ENCODE data around the gene ITPR1. TPM values are rescaled to one million over a fixed set of nuclear protein-coding genes. Genes with fewer than 3 reads are reported as not detected.

Gene ITPR1
- polyA plus RNA-seq, 2 of the 4 experiments (the other 2 are of a cell fraction) = 2.8 to 9.6 TPM

DNA sequence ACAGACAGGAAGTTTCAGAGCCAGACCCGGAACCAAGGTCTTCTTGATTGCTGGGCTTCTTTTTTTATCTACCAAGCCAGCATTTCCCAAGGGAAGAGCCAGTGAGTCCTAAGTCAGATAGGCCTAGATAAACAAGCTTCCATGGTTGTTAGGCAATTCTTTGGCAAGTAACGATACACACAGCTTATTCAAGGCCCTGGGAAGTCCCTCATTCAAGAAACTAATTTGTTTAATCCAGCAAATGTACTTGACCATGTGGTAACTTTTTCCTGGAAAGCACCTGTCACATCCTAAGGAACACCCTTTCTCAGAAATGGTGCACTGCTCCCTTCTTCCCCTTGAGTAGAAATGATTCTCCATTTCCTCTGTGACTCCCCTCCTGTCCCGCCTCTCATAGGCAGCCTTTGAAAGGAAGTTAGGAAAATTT lies 209.9 kb downstream of the ITPR1 start:
- CTCF ChIA-PET = interaction anchor here (0.9 to 4.9 kb wide), 3 partner anchors 8 to 122 kb away, joined by 3 to 33 read pairs (median 3); no protein-coding TSS in a partner anchor
- POLR2A ChIA-PET = no interaction called here
- FAIRE-seq = no peak
- no peak overlapping the region for H3K4me3 ChIP-seq
- H3K4me2 ChIP-seq = no peak overlapping the region
- no peak for ATAC-seq
- H3K27ac ChIP-seq = no peak overlapping the region
- DNase-seq (ENCODE audit: low read depth in 1 of 2, low spot score in 1 of 2) = no peak
- 78% methylated on average over 3 of the region's 3 CpGs for WGBS (ENCODE audit: missing lambda C conversion rate)
- no peaks in the 10 kb centered on the region for H3K4me1 ChIP-seq
- TF ChIP-seq MAFK (IDR thresholded peaks at IDR 0.05; ENCODE audit: partially characterized antibody) (no peak), ZC3H11A (IDR thresholded peaks at IDR 0.05) (no peak), SMC3 (IDR thresholded peaks at IDR 0.05) (no peak), CBX8 (IDR thresholded peaks at IDR 0.05) (no peak), PHF8 (IDR thresholded peaks at IDR 0.05; ENCODE audit: borderline replicate concordance, low read depth) (no peak), CBX2 (IDR thresholded peaks at IDR 0.05; ENCODE audit: borderline replicate concordance, low read depth) (no peak), FOXS1 (CRISPR knock-in tag; IDR thresholded peaks at IDR 0.05) (no peak), HOXA7 (CRISPR knock-in tag; IDR thresholded peaks at IDR 0.05) (no peak), RARB (CRISPR knock-in tag; IDR thresholded peaks at IDR 0.05) (no peak), RAD21 (conservative IDR thresholded peaks at IDR 0.05 in 1 of 2, IDR thresholded peaks at IDR 0.05 in 1 of 2) (no peak)
- TF ChIP-seq, protein P1, sequence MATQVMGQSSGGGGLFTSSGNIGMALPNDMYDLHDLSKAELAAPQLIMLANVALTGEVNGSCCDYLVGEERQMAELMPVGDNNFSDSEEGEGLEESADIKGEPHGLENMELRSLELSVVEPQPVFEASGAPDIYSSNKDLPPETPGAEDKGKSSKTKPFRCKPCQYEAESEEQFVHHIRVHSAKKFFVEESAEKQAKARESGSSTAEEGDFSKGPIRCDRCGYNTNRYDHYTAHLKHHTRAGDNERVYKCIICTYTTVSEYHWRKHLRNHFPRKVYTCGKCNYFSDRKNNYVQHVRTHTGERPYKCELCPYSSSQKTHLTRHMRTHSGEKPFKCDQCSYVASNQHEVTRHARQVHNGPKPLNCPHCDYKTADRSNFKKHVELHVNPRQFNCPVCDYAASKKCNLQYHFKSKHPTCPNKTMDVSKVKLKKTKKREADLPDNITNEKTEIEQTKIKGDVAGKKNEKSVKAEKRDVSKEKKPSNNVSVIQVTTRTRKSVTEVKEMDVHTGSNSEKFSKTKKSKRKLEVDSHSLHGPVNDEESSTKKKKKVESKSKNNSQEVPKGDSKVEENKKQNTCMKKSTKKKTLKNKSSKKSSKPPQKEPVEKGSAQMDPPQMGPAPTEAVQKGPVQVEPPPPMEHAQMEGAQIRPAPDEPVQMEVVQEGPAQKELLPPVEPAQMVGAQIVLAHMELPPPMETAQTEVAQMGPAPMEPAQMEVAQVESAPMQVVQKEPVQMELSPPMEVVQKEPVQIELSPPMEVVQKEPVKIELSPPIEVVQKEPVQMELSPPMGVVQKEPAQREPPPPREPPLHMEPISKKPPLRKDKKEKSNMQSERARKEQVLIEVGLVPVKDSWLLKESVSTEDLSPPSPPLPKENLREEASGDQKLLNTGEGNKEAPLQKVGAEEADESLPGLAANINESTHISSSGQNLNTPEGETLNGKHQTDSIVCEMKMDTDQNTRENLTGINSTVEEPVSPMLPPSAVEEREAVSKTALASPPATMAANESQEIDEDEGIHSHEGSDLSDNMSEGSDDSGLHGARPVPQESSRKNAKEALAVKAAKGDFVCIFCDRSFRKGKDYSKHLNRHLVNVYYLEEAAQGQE (IDR thresholded peaks at IDR 0.05) = no peak
- TF ChIP-seq, protein P2, sequence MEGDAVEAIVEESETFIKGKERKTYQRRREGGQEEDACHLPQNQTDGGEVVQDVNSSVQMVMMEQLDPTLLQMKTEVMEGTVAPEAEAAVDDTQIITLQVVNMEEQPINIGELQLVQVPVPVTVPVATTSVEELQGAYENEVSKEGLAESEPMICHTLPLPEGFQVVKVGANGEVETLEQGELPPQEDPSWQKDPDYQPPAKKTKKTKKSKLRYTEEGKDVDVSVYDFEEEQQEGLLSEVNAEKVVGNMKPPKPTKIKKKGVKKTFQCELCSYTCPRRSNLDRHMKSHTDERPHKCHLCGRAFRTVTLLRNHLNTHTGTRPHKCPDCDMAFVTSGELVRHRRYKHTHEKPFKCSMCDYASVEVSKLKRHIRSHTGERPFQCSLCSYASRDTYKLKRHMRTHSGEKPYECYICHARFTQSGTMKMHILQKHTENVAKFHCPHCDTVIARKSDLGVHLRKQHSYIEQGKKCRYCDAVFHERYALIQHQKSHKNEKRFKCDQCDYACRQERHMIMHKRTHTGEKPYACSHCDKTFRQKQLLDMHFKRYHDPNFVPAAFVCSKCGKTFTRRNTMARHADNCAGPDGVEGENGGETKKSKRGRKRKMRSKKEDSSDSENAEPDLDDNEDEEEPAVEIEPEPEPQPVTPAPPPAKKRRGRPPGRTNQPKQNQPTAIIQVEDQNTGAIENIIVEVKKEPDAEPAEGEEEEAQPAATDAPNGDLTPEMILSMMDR (IDR thresholded peaks at IDR 0.05) = no peak
- TF ChIP-seq, protein P3, sequence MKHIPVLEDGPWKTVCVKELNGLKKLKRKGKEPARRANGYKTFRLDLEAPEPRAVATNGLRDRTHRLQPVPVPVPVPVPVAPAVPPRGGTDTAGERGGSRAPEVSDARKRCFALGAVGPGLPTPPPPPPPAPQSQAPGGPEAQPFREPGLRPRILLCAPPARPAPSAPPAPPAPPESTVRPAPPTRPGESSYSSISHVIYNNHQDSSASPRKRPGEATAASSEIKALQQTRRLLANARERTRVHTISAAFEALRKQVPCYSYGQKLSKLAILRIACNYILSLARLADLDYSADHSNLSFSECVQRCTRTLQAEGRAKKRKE (CRISPR knock-in tag; IDR thresholded peaks at IDR 0.05; ENCODE audit: low read depth) = no peak
- TF ChIP-seq, protein P4, sequence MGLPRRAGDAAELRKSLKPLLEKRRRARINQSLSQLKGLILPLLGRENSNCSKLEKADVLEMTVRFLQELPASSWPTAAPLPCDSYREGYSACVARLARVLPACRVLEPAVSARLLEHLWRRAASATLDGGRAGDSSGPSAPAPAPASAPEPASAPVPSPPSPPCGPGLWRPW (IDR thresholded peaks at IDR 0.05) = no peak
- H3K9me3 ChIP-seq = no peaks in the 10 kb centered on the region

DNA sequence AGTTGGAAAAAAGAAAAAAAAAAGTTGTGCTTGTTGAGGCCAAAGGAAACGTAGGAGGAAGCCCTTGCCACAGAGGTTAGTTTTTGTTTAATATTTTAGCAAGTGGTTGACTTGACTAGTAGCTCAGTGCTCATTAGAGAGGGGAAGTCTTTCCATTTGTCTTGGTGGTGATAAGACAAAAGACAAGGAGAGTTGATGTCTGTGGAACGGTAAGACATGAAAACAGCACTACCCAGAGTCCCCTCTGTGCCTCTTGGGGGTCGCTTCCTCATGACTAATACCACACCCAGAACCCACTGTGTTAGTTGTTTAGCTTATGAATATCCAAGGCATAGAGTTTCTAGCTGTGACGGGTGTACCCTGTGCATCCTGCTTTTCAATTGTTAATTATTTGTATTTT lies 211.4 kb downstream of the ITPR1 start:
- TF ChIP-seq CEBPB (IDR thresholded peaks at IDR 0.05) (no peak), JUNB (IDR thresholded peaks at IDR 0.05) (no peak), MYC (IDR thresholded peaks at IDR 0.05; ENCODE audit: borderline replicate concordance, low read length) (no peak), NR3C1 (IDR thresholded peaks at IDR 0.05) (no peak)
- TF ChIP-seq, protein P2 (IDR thresholded peaks at IDR 0.05) = no peak
- TF ChIP-seq, protein P5, sequence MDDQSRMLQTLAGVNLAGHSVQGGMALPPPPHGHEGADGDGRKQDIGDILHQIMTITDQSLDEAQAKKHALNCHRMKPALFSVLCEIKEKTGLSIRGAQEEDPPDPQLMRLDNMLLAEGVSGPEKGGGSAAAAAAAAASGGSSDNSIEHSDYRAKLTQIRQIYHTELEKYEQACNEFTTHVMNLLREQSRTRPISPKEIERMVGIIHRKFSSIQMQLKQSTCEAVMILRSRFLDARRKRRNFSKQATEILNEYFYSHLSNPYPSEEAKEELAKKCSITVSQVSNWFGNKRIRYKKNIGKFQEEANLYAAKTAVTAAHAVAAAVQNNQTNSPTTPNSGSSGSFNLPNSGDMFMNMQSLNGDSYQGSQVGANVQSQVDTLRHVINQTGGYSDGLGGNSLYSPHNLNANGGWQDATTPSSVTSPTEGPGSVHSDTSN (IDR thresholded peaks at IDR 0.05) = no peak
- H3K4me2 ChIP-seq = no peak overlapping the region
- ATAC-seq (no peak), DNase-seq (ENCODE audit: low read depth in 1 of 2, low spot score in 1 of 2) (no peak), FAIRE-seq (no peak)
- 70% methylated on average over 4 of the region's 4 CpGs for WGBS (ENCODE audit: missing lambda C conversion rate)
- ChIA-PET CTCF (interaction anchor here (1.0 to 1.5 kb wide), 2 partner anchors 48 to 272 kb away, joined by 3 to 4 read pairs; no protein-coding TSS in a partner anchor), POLR2A (no interaction called here)
- H3K4me3 ChIP-seq = no peak overlapping the region
- H3K4me1 ChIP-seq = no peaks in the 10 kb centered on the region
- no peak overlapping the region for H3K27ac ChIP-seq
- no peaks in the 10 kb centered on the region for H3K9me3 ChIP-seq
